ENCODE measurements around the gene HHATL.

HHATL gene

DNA sequence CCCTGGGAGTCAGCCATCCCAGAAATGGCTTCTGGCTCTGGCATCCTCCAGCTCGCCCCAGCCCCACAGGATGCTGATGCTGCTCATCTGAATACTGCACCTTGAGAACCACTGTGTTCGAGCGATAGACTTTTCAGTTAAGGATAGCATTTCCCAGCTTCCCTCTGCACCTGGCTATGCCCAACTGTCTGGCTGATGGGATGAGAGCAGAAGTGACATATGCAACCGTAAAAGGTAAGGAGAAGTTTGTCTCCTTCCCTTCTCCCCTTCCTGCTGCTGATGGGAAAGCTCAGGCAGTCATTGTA is 9.7 kb upstream of the HHATL start:
- TF ChIP-seq, protein P1, sequence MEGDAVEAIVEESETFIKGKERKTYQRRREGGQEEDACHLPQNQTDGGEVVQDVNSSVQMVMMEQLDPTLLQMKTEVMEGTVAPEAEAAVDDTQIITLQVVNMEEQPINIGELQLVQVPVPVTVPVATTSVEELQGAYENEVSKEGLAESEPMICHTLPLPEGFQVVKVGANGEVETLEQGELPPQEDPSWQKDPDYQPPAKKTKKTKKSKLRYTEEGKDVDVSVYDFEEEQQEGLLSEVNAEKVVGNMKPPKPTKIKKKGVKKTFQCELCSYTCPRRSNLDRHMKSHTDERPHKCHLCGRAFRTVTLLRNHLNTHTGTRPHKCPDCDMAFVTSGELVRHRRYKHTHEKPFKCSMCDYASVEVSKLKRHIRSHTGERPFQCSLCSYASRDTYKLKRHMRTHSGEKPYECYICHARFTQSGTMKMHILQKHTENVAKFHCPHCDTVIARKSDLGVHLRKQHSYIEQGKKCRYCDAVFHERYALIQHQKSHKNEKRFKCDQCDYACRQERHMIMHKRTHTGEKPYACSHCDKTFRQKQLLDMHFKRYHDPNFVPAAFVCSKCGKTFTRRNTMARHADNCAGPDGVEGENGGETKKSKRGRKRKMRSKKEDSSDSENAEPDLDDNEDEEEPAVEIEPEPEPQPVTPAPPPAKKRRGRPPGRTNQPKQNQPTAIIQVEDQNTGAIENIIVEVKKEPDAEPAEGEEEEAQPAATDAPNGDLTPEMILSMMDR (IDR thresholded peaks at IDR 0.05; ENCODE audit: low read length), result no peak
- TF ChIP-seq EZH2phosphoT487 (IDR thresholded peaks at IDR 0.05; ENCODE audit: low read length) (no peak), EZH2 (optimal IDR thresholded peaks at IDR 0.05; ENCODE audit: low read depth, low read length) (no peak)
- H2AFZ ChIP-seq (ENCODE audit: low read length), result no peak overlapping the region
- H3K9ac ChIP-seq (ENCODE audit: low read length), result no peak overlapping the region
- no peak overlapping the region for H3K4me3 ChIP-seq (ENCODE audit: low read length)
- no peaks in the 10 kb centered on the region for H3K27me3 ChIP-seq (replicated peaks; ENCODE audit: insufficient read depth, low read length)
- no peaks in the 10 kb centered on the region for H3K79me2 ChIP-seq (ENCODE audit: low read length)
- no peaks in the 10 kb centered on the region for H3K9me3 ChIP-seq (replicated peaks; ENCODE audit: insufficient read depth, low read length)
- no peak overlapping the region for H3K4me2 ChIP-seq (ENCODE audit: low read depth, low read length)
- no peaks in the 10 kb centered on the region for H3F3A ChIP-seq (ENCODE audit: insufficient read depth, low read length)
- no peaks in the 10 kb centered on the region for H4K20me1 ChIP-seq (ENCODE audit: insufficient read depth, low read length)
- no peaks in the 10 kb centered on the region for H3K9me2 ChIP-seq (replicated peaks; ENCODE audit: insufficient read depth, low read length)
- H3K27ac ChIP-seq (ENCODE audit: low read length), result no peak overlapping the region
- no peak for DNase-seq
- no peaks in the 10 kb centered on the region for H3K36me3 ChIP-seq (replicated peaks; ENCODE audit: insufficient read depth, low read length)
- H3K4me1 ChIP-seq (ENCODE audit: low read length), result no peaks in the 10 kb centered on the region

DNA sequence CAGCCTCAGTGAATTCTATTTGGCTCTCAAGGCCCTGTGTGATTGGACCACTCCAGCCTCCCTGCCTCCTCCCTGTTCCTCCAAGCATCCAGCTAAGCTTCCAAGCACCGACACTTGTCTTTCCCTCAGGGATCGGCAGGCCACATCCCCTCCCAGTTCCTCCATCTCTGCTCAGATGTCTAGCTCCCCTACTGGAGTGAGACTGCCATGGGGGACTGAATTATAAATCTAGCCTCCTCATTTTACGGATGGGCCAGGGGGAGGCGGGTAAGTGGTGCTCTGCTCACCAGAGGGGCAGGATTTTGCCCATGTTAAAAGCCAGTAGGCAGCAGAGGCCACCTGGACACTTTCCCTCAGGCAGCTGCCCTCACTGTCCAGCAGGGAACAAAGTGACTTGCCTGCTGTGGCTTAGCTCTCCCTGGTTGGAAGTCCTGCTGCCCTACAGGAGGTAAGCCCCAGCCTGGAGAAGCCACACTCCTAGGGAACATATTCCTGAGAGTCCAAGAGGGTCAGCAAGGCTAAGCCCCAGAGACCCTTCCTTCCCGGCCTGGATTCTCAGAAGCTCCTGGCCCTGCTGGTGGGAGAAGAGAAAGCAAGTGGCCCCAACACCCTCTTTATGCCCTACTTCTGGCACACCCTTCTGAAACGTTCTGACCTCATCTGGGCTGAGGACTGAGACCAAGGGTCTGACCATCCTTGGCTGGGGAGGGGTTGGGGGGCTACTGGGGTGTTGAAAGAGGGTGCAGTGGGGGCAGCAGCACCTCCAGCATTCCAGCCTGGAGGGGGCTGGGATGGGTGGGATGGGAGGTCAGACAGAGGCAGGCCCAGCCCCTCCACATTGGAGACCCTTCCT is 9.1 kb upstream of the HHATL start:
- no peaks in the 10 kb centered on the region for H3K9me2 ChIP-seq (replicated peaks; ENCODE audit: insufficient read depth, low read length)
- H3K4me1 ChIP-seq (ENCODE audit: low read length), result no peaks in the 10 kb centered on the region
- no peak overlapping the region for H3K4me2 ChIP-seq (ENCODE audit: low read depth, low read length)
- H3K79me2 ChIP-seq (ENCODE audit: low read length), result no peaks in the 10 kb centered on the region
- no peaks in the 10 kb centered on the region for H3K36me3 ChIP-seq (replicated peaks; ENCODE audit: insufficient read depth, low read length)
- H2AFZ ChIP-seq (ENCODE audit: low read length), result no peak overlapping the region
- no peak overlapping the region for H3K27ac ChIP-seq (ENCODE audit: low read length)
- DNase-seq, result no peak
- H3K9me3 ChIP-seq (replicated peaks; ENCODE audit: insufficient read depth, low read length), result no peaks in the 10 kb centered on the region
- H3F3A ChIP-seq (ENCODE audit: insufficient read depth, low read length), result no peaks in the 10 kb centered on the region
- H3K9ac ChIP-seq (ENCODE audit: low read length), result no peak overlapping the region
- TF ChIP-seq EZH2phosphoT487 (IDR thresholded peaks at IDR 0.05; ENCODE audit: low read length) (no peak), EZH2 (optimal IDR thresholded peaks at IDR 0.05; ENCODE audit: low read depth, low read length) (no peak)
- TF ChIP-seq, protein P1 (IDR thresholded peaks at IDR 0.05; ENCODE audit: low read length), result no peak
- H3K27me3 ChIP-seq (replicated peaks; ENCODE audit: insufficient read depth, low read length), result no peaks in the 10 kb centered on the region
- H3K4me3 ChIP-seq (ENCODE audit: low read length), result no peak overlapping the region
- H4K20me1 ChIP-seq (ENCODE audit: insufficient read depth, low read length), result no peaks in the 10 kb centered on the region

DNA sequence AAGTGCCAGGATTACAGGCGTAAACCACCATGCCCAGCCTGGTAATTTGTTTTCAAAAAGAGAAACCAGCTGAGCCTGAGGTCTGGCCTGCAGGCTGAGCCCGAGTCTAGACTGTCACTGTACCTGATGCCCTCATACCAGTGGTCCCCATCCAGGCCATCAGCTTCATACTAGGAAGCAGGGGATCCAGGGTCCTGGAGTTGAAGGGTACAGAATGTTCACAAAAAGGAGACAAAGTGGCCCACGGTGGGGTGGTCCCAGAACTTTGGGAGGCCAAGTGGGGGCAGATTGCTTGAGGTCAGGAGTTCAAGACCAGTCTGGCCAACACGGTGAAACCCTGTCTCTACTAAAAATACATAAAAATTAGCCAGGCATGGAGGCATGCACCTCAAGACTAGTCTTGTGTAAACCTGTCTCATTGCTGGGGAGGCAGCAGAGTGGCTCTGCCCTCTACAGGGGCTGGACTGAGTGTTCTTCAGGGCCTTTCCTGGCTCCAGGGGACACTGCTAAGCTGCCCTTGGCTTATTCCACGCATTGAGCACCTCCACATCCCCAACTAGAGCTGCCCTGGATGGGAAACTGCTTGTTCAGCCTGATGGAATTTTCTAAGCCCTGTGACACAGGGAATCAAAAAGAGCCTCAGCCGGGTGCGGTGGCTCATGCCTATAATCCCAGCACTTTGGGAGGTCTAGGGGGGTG is 7.9 kb upstream of the HHATL start:
- DNase-seq, result no peak
- Histone ChIP-seq H3K4me2 (ENCODE audit: low read depth, low read length) (no peak overlapping the region), H3K4me1 (ENCODE audit: low read length) (no peaks in the 10 kb centered on the region), H3K79me2 (ENCODE audit: low read length) (no peaks in the 10 kb centered on the region), H3K9ac (ENCODE audit: low read length) (no peak overlapping the region), H2AFZ (ENCODE audit: low read length) (no peak overlapping the region), H4K20me1 (ENCODE audit: insufficient read depth, low read length) (no peaks in the 10 kb centered on the region), H3K9me2 (replicated peaks; ENCODE audit: insufficient read depth, low read length) (no peaks in the 10 kb centered on the region), H3K27ac (ENCODE audit: low read length) (no peak overlapping the region), H3F3A (ENCODE audit: insufficient read depth, low read length) (no peaks in the 10 kb centered on the region), H3K4me3 (ENCODE audit: low read length) (no peak overlapping the region), H3K36me3 (replicated peaks; ENCODE audit: insufficient read depth, low read length) (no peaks in the 10 kb centered on the region), H3K9me3 (replicated peaks; ENCODE audit: insufficient read depth, low read length) (no peaks in the 10 kb centered on the region), H3K27me3 (replicated peaks; ENCODE audit: insufficient read depth, low read length) (no peaks in the 10 kb centered on the region)
- TF ChIP-seq EZH2phosphoT487 (IDR thresholded peaks at IDR 0.05; ENCODE audit: low read length) (no peak), EZH2 (optimal IDR thresholded peaks at IDR 0.05; ENCODE audit: low read depth, low read length) (no peak)
- TF ChIP-seq, protein P1 (IDR thresholded peaks at IDR 0.05; ENCODE audit: low read length), result no peak
